ENCODE measurements around the gene ATF7. TPM values are rescaled to one million over a fixed set of nuclear protein-coding genes. Genes with fewer than 3 reads are reported as not detected.
"Not testable (repeated sequence)": the region's sequence is repeated elsewhere in the genome, so short reads cannot be mapped to it uniquely, and the experiment has no call there.

Gene ATF7
- total RNA-seq, 2 donors from 2014 or later, result 22.7 to 25.3 TPM

DNA sequence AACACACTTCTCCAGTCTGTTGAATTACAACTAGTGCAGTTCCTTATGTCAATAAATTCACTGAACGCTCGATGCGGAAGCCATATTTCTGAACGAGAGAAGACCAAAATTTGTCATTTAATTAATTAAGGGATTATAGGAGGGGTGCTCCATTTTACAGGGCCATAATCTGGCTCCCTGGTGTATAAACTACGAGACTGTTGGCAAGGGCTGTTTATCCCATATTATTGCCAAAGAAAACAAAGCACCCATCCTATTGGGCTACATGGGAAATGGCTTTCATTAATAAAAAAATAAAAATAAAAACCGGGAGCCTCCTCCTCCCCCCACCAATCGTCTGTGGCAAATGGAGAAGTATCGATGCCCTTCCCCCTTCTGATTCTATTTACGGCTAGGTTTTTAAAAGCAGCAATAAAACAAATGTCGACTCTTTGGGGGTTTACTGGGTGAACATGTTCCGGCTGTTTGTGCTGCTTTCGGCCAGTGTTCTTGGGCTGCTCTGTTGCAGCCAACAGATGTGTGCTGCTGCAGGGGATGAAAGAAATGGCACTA is 24.8 kb downstream of the ATF7 start:
- Mint-ChIP-seq H3K27ac (no peak overlapping the region), H3K27me3 (no peaks in the 10 kb centered on the region), H3K4me1 (peaks cover 20% of the 10 kb centered on the region), H3K4me3 (peak overlapping the region; percentile 19), H3K36me3 (ENCODE audit: low read depth) (no peaks in the 10 kb centered on the region)
- no peaks in the 10 kb centered on the region for H3K9me3 ChIP-seq (ENCODE audit: control insufficient read depth, low read length, poor library complexity, severe bottlenecking)
- DNase-seq (no peak), ATAC-seq (no peak)

DNA sequence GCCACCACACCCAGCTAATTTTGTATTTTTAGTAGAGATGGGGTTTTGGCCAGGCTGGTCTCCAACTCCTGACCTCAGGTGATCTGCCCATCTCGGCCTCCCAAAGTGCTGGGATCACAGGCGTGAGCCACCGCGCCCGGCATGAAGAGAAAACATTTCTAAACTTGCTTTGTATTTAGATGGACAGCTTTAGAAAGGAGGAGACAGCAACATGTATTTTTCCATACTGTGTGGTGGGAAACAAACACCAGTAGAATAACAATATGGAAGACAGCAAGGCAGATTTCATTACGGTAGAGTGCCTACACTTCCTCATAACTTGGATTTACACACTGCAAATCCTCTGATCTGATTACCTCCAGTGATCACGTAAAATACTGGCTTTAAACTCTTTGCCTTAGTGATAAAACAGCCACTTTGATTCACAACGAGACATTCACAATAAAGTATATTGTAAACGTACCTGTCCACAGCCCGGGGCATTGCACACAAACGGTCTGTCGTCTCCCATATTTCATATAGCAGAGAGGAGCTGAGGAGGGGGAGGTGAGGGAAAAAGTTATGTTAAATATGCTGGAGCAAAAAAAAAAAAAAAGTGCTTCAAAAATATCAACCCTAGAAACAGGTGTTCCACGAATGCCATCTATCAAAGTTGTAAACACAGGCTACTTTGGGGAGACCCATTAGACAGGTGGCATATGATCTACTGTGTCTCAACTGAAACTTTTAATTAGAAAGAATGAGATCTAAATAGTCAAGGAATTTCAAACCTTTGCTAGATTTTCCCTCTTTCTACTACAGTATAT is 25.5 kb downstream of the ATF7 start:
- no peak for ATAC-seq
- Mint-ChIP-seq H3K27ac (no peak overlapping the region), H3K4me1 (peaks cover 20% of the 10 kb centered on the region), H3K4me3 (no peak overlapping the region), H3K36me3 (ENCODE audit: low read depth) (no peaks in the 10 kb centered on the region), H3K27me3 (no peaks in the 10 kb centered on the region)
- no peaks in the 10 kb centered on the region for H3K9me3 ChIP-seq (ENCODE audit: control insufficient read depth, low read length, poor library complexity, severe bottlenecking)
- no peak for DNase-seq

GRCh38 chr12:53599579-53599978 is 26.6 kb downstream of the ATF7 start:
- ATAC-seq, result no peak
- Mint-ChIP-seq H3K4me3 (no peak overlapping the region), H3K36me3 (ENCODE audit: low read depth) (no peaks in the 10 kb centered on the region), H3K4me1 (peaks cover 20% of the 10 kb centered on the region), H3K27ac (no peak overlapping the region), H3K27me3 (no peaks in the 10 kb centered on the region)
- no peak for DNase-seq
- H3K9me3 ChIP-seq (ENCODE audit: control insufficient read depth, low read length, poor library complexity, severe bottlenecking), result no peaks in the 10 kb centered on the region

DNA sequence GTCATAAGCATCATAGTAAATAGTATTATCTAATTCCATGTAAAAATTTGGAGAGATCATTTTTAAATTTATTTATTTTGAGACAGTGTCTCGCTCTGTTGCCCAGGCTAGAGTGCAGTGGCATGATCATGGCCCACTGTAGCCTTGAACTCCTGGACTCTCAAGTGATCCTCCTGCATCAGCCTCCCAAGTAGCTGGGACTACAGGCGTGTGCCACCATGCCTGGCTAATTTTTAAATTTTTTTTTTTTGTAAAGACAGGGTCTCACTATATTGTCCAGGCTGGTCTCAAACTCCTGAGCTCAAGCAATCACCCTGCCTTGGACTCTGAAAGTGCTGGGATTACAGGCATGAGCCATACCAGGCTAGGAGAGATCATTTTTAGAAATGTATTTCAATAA is 27.2 kb downstream of the ATF7 start:
- not testable (repeated sequence) for ATAC-seq; H3K9me3 ChIP-seq (ENCODE audit: control insufficient read depth, low read length, poor library complexity, severe bottlenecking); DNase-seq; H3K36me3 Mint-ChIP-seq (ENCODE audit: low read depth); H3K4me3 Mint-ChIP-seq; H3K27ac Mint-ChIP-seq; H3K27me3 Mint-ChIP-seq
- H3K4me1 Mint-ChIP-seq, result peaks cover 19% of the 10 kb centered on the region

GRCh38 chr12:53596920-53597363 is 29.2 kb downstream of the ATF7 start:
- no peaks in the 10 kb centered on the region for H3K9me3 ChIP-seq (ENCODE audit: control insufficient read depth, low read length, poor library complexity, severe bottlenecking)
- H3K27ac Mint-ChIP-seq, result no peak overlapping the region
- DNase-seq (no peak), ATAC-seq (no peak)
- peaks cover 8% of the 10 kb centered on the region for H3K4me1 Mint-ChIP-seq
- no peaks in the 10 kb centered on the region for H3K36me3 Mint-ChIP-seq (ENCODE audit: low read depth)
- no peak overlapping the region for H3K4me3 Mint-ChIP-seq
- no peaks in the 10 kb centered on the region for H3K27me3 Mint-ChIP-seq

DNA sequence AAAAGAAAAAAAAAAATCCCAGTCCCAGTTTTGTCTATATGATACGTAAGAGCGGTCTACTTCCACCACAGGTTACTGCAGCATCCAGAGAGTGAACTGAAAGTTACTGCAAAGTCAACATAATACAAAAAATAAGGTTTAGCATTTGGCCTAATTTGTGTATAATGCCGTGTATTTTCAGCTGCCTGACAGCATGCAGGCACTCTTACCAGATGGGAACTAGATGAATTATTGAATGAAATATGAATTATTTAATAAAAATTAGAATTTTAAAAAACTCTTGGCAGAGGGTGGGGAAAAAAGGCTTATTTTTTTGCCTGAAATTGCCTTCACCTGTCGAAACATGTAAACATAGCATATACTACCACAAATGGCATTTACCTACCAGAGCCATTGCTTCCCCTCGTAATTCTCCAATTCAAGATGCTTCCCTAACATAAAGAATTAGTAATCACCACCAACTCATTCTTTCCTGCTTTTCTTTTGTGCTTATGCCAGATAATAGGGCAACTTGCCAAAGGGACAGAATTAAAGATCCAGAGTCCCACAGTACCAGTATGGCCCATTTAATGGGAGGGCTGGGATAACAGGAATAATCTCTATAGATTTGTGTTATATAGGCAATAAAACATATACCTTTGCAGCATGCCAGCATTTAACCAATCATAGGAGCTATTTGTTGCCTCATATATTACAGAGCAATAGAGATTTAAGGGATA is 31.1 kb downstream of the ATF7 start:
- ATAC-seq (no peak), DNase-seq (no peak)
- Mint-ChIP-seq H3K27ac (no peak overlapping the region), H3K4me1 (peaks cover 18% of the 10 kb centered on the region), H3K27me3 (no peaks in the 10 kb centered on the region), H3K36me3 (ENCODE audit: low read depth) (no peaks in the 10 kb centered on the region), H3K4me3 (no peak overlapping the region)
- no peaks in the 10 kb centered on the region for H3K9me3 ChIP-seq (ENCODE audit: control insufficient read depth, low read length, poor library complexity, severe bottlenecking)

DNA sequence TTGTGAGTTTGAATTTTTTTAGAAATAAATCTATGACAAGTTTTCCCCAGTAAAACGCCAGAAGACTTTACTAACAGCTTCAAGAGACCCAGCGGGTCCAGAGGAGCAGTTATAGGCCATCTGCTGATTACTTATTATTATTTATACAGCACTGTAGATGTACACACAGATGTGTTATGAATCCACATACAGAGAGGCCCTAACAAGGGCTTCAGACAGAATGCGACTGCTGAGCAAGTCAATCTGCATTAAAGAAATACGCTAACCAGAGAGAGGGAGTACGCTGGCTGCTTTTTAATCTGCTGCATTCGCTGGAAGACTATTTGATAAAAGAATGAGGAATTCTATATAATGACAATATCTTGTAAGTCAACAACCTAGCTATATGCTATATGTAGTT is 32.5 kb downstream of the ATF7 start:
- ATAC-seq (no peak), DNase-seq (no peak)
- H3K9me3 ChIP-seq (ENCODE audit: control insufficient read depth, low read length, poor library complexity, severe bottlenecking), result no peaks in the 10 kb centered on the region
- Mint-ChIP-seq H3K27ac (no peak overlapping the region), H3K4me1 (peaks cover 17% of the 10 kb centered on the region), H3K4me3 (no peak overlapping the region), H3K27me3 (no peaks in the 10 kb centered on the region), H3K36me3 (ENCODE audit: low read depth) (no peaks in the 10 kb centered on the region)

DNA sequence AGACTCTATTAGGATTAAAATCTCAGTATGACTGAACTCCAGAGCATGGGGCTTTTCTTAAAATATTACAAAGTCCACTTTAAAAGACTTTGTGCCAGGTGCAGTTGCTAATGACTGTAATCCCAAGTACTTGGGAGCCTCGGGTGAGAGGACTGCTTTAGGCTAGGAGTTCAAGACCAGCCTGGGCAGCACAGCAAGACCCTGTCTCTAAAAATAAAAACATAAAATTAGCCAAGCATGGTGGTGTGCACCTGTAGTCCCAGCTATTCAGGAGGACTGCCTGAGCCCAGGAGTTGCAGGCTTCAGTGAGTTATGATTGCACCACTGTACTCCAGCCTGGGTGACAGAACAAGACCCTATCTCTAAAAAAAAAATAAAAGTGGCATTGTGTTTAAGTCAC is 33.2 kb downstream of the ATF7 start:
- no peak overlapping the region for H3K27ac Mint-ChIP-seq
- no peaks in the 10 kb centered on the region for H3K36me3 Mint-ChIP-seq (ENCODE audit: low read depth)
- H3K4me3 Mint-ChIP-seq, result no peak overlapping the region
- H3K4me1 Mint-ChIP-seq, result peaks cover 18% of the 10 kb centered on the region
- ATAC-seq (no peak), DNase-seq (no peak)
- H3K27me3 Mint-ChIP-seq, result no peaks in the 10 kb centered on the region
- H3K9me3 ChIP-seq (ENCODE audit: control insufficient read depth, low read length, poor library complexity, severe bottlenecking), result no peaks in the 10 kb centered on the region

- H3K27me3 Mint-ChIP-seq, result no peaks in the 10 kb centered on the region
- no peak overlapping the region for H3K27ac Mint-ChIP-seq
- H3K36me3 Mint-ChIP-seq (ENCODE audit: low read depth), result no peaks in the 10 kb centered on the region
- DNase-seq (no peak), ATAC-seq (no peak)
- H3K4me3 Mint-ChIP-seq, result no peak overlapping the region
- H3K9me3 ChIP-seq (ENCODE audit: control insufficient read depth, low read length, poor library complexity, severe bottlenecking), result no peaks in the 10 kb centered on the region
- peaks cover 18% of the 10 kb centered on the region for H3K4me1 Mint-ChIP-seq
Measured at GRCh38 chr12:53592426-53592825, 33.8 kb downstream of the ATF7 start.

DNA sequence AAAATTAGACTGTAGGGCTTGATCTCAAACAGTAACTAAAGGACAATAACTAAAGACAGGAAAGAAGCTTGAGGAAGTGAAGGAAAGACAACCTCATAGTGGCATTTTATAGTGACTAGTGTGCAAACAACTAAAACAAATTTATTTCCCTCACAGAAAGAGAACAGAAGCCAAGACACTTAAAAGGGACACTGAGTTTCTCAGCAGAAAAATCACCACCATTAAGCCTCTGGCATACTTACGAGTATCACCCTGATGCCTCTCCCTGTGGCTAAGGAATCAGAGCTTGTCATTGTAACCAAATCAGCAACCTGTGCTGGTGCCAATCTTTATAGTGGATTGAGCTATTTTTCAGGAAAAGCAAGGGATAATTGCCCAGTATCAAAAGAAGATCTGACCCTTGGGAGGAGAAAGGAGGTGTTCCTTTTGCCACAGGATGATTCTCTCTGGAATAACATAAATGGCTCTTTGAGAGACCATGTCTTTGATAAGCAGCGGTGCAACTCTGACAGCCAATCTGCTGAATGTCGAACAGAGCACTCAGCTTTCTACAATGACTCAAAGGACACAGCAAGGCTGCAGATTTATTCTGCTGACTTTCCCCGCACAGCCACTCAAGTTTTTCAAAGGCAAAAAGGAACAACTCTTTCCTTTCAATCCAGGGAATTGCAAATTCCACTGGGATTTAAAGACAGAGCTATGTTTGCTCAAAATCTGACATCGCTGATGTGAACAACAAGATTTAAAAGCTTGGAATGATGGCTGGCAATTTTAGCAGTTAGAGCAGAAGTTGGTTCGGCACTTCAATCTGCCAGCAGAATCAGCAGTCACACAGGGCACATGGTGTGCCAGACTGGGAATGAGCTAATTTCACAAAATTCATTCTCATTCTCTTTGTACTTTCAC is 34.6 kb downstream of the ATF7 start:
- no peaks in the 10 kb centered on the region for H3K27me3 Mint-ChIP-seq
- H3K4me1 Mint-ChIP-seq, result peaks cover 22% of the 10 kb centered on the region
- no peak overlapping the region for H3K4me3 Mint-ChIP-seq
- peak overlapping the region; percentile 3 for H3K27ac Mint-ChIP-seq
- H3K9me3 ChIP-seq (ENCODE audit: control insufficient read depth, low read length, poor library complexity, severe bottlenecking), result no peaks in the 10 kb centered on the region
- DNase-seq (no peak), ATAC-seq (no peak)
- H3K36me3 Mint-ChIP-seq (ENCODE audit: low read depth), result no peaks in the 10 kb centered on the region

DNA sequence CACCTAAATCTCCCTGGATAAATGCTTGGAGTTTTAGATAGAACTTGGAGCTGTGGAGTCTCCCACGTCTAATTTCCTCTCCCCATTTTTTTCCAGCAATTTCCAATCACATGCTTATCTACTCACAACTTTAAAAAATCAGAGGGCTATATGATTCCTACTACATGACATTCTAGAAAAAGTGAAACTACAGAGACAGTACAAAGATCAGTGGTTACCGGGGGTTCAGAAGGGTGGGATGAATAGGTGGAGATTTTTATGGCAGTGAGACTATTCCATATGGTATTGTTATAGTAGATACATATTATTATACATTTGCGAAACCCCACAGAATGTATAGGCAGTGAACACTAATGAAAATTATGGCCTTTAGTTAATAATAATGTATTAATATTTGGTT is 35.5 kb downstream of the ATF7 start:
- ATAC-seq, result no peak
- Mint-ChIP-seq H3K36me3 (ENCODE audit: low read depth) (no peaks in the 10 kb centered on the region), H3K27ac (peak overlapping the region; percentile 47), H3K27me3 (no peaks in the 10 kb centered on the region), H3K4me3 (no peak overlapping the region), H3K4me1 (peaks cover 25% of the 10 kb centered on the region)
- H3K9me3 ChIP-seq (ENCODE audit: control insufficient read depth, low read length, poor library complexity, severe bottlenecking), result no peaks in the 10 kb centered on the region
- DNase-seq, result no peak

GRCh38 chr12:53589915-53590314 is 36.3 kb downstream of the ATF7 start:
- peak overlapping the region; percentile 47 for H3K27ac Mint-ChIP-seq
- H3K4me1 Mint-ChIP-seq, result peaks cover 25% of the 10 kb centered on the region
- no peaks in the 10 kb centered on the region for H3K9me3 ChIP-seq (ENCODE audit: control insufficient read depth, low read length, poor library complexity, severe bottlenecking)
- H3K27me3 Mint-ChIP-seq, result no peaks in the 10 kb centered on the region
- no peak overlapping the region for H3K4me3 Mint-ChIP-seq
- no peak for DNase-seq
- no peak for ATAC-seq
- no peaks in the 10 kb centered on the region for H3K36me3 Mint-ChIP-seq (ENCODE audit: low read depth)

GRCh38 chr12:53589423-53589822 is 36.8 kb downstream of the ATF7 start:
- ATAC-seq, result no peak
- no peak for DNase-seq
- no peaks in the 10 kb centered on the region for H3K36me3 Mint-ChIP-seq (ENCODE audit: low read depth)
- H3K27ac Mint-ChIP-seq, result peak overlapping the region; percentile 47
- H3K9me3 ChIP-seq (ENCODE audit: control insufficient read depth, low read length, poor library complexity, severe bottlenecking), result no peaks in the 10 kb centered on the region
- no peaks in the 10 kb centered on the region for H3K27me3 Mint-ChIP-seq
- H3K4me1 Mint-ChIP-seq, result peaks cover 25% of the 10 kb centered on the region
- H3K4me3 Mint-ChIP-seq, result no peak overlapping the region
